Kidney epithelial cell (primary cell): ENCODE data around the gene PTPN13. TPM values are rescaled to one million over a fixed set of nuclear protein-coding genes. Genes with fewer than 3 reads are reported as not detected.

ENCODE experiments used
- DNase-seq: peaks from one replicate; pipeline ENCODE4 v3.0.0-alpha.2; 2010; ENCODE audit warnings: low read depth
- H3K27me3 ChIP-seq: 2 replicates; pipeline ENCODE4 v1.6.0; 2011; ENCODE audit warnings: low read length; ENCODE audit not compliant: control insufficient read depth, insufficient read depth
- H3K36me3 ChIP-seq: 2 replicates; pipeline ENCODE4 v1.5.1; 2011; ENCODE audit warnings: low read length; ENCODE audit not compliant: control insufficient read depth, insufficient read depth
- H3K4me3 ChIP-seq: 2 replicates; pipeline ENCODE4 v1.5.1; 2011; ENCODE audit warnings: low read depth, mild to moderate bottlenecking, control low read depth, low read length
- total RNA-seq: library from RNA; depleted of rRNA; stranded (reverse); fragments of >200 nt; gene quantifications from 2 replicates; pipeline ENCODE4 v1.2.3, GENCODE V29; 2015
- TF ChIP-seq, protein P1 (sequence below): IDR thresholded peaks from 2 replicates; pipeline ENCODE4 v1.5.1; 2011; ENCODE audit warnings: mild to moderate bottlenecking, moderate library complexity, low read length, control low read depth, inconsistent platforms; ENCODE audit not compliant: insufficient read depth, poor library complexity, severe bottlenecking

PTPN13 gene
- total RNA-seq, 1 donor from 2014 or later: 20.1 TPM

- TF ChIP-seq, protein P1, sequence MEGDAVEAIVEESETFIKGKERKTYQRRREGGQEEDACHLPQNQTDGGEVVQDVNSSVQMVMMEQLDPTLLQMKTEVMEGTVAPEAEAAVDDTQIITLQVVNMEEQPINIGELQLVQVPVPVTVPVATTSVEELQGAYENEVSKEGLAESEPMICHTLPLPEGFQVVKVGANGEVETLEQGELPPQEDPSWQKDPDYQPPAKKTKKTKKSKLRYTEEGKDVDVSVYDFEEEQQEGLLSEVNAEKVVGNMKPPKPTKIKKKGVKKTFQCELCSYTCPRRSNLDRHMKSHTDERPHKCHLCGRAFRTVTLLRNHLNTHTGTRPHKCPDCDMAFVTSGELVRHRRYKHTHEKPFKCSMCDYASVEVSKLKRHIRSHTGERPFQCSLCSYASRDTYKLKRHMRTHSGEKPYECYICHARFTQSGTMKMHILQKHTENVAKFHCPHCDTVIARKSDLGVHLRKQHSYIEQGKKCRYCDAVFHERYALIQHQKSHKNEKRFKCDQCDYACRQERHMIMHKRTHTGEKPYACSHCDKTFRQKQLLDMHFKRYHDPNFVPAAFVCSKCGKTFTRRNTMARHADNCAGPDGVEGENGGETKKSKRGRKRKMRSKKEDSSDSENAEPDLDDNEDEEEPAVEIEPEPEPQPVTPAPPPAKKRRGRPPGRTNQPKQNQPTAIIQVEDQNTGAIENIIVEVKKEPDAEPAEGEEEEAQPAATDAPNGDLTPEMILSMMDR: no peak
- H3K27me3 ChIP-seq: no peaks in the 10 kb centered on the region
- H3K4me3 ChIP-seq: no peak overlapping the region
- H3K36me3 ChIP-seq: no peaks in the 10 kb centered on the region
- no peak for DNase-seq
Measured at GRCh38 chr4:86608757-86609375, 14.8 kb downstream of the PTPN13 start.

DNA sequence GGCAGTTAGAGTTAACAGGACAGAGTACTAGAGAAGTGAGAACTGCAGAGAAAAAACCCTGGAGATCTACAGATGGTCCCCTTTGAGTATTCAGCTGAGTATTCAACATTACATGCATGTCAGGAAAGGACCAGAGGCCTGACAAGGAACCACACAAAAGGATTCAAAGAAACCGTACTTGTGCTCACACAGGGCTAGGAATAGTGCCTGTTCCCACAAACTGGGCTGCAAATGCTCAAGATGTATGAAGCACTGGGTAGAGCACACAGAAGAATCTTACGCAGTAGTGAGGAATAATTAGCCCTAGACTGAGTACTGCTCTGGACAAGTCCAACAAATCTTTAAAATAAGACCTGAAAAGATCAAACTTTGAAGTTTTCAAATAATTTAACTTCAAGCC is 17.6 kb downstream of the PTPN13 start:
- no peaks in the 10 kb centered on the region for H3K36me3 ChIP-seq

DNA sequence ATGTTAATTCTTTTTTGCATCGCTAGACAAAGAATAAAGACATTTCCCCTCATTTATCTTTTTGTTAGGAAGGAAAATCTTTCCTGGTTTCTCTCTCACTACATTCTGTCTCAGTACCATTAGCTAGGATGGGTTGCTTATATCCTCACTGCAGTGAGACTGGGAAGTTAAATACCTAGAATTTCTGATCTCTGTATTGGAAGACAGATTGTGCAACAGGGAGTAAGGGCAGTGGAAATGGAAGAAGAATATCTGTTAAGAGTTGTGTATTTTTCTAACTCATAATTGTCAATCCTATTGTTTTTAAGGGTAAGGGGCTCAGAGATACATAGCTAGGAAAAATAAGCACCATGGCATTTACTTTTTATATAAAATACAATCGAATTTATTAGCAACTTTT is 19.6 kb downstream of the PTPN13 start:
- no peak for DNase-seq
- H3K4me3 ChIP-seq: no peak overlapping the region
- TF ChIP-seq, protein P1: no peak
- no peaks in the 10 kb centered on the region for H3K27me3 ChIP-seq
- no peaks in the 10 kb centered on the region for H3K36me3 ChIP-seq

More for the DNA sequence above, 17.6 kb downstream of the PTPN13 start:
- no peak overlapping the region for H3K4me3 ChIP-seq
- TF ChIP-seq, protein P1: no peak
- no peaks in the 10 kb centered on the region for H3K27me3 ChIP-seq
- no peak for DNase-seq

DNA sequence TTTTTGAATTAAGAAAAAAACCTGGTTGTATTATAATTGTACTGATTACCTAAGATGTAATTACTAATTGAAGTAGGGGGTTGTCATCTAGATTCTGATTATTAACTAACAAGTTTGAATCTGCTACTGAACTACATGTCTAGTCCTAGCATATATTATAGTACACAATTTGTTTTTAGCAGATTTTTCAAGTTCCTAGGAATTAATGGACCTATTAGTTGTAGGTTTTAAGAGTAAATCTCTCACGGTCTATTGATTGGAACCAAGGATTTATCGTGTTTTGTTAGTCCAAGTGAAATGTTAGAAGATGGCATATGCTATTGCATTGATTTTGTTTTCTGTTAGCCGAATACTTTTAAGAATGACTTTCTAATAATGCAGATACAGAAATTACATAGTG is 20.8 kb downstream of the PTPN13 start:
- DNase-seq: no peak
- Histone ChIP-seq H3K27me3 (no peaks in the 10 kb centered on the region), H3K36me3 (no peaks in the 10 kb centered on the region), H3K4me3 (no peak overlapping the region)
- TF ChIP-seq, protein P1: no peak

DNA sequence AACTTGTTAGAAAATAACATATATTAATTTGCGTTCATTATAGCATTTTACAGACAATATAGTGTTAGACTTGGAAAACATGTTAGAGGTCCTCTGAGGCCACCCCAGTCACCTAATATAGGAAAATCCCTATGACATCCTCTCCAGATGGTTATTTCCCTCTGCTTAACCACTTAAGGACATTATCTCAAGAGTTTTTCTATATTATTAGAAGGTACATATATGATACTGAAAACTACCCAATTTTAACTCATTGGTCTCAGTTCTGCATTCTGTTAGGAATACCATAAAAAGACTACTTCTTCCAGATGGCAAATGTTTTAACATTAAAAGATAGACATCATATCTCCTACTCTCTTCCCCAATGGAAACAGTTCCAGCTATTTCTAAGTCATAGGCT is 21.4 kb downstream of the PTPN13 start:
- no peak overlapping the region for H3K4me3 ChIP-seq
- no peaks in the 10 kb centered on the region for H3K27me3 ChIP-seq
- TF ChIP-seq, protein P1: no peak
- no peaks in the 10 kb centered on the region for H3K36me3 ChIP-seq
- DNase-seq: no peak

DNA sequence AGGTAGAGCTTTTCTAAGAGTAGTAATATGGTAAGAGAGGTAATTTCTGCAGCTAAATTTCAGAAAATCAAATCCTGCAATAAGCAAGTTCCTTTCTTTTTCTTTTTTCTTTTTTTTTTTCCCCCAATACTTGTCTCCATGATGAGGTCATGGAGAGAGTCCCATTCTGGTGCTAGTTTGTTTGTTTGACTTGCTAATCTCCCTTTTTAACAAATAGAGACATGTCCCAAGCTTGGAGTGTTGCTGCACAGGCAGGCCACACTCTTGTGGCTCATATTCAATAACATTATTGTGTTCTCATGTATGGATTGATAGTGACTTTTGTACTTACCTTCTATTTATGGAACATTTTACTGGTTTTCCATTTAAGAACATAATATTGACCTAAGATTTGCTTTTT is 25.5 kb downstream of the PTPN13 start:
- TF ChIP-seq, protein P1: no peak
- H3K4me3 ChIP-seq: no peak overlapping the region
- no peak for DNase-seq
- H3K36me3 ChIP-seq: no peaks in the 10 kb centered on the region
- no peaks in the 10 kb centered on the region for H3K27me3 ChIP-seq
